ENCODE data around the gene MAN2B1. TPM values are rescaled to one million over a fixed set of nuclear protein-coding genes. Genes with fewer than 3 reads are reported as not detected.

Gene MAN2B1
- total RNA-seq, 1 donor from 2014 or later: 104 TPM

DNA sequence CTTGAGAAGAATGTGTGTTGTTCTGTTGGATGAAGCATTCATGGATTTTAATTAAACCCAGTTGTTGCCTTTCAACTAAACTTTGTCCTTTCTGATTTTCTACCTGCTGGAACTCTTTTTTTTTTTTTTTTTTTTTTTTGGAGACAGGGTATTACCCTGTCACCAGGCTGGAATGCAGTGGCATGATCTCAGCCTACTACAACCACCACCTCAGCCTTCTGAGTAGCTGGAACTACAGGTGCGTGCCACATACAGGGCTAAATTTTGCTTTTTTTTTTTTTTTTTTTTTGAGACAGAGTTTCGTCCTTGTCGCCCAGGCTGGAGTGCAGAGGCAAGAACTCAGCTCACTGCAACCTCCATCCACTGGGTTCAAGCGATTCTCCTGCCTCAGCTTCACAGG lies 48.9 kb downstream of the MAN2B1 start:
- DNase-seq (ENCODE audit: low spot score): no peak

DNA sequence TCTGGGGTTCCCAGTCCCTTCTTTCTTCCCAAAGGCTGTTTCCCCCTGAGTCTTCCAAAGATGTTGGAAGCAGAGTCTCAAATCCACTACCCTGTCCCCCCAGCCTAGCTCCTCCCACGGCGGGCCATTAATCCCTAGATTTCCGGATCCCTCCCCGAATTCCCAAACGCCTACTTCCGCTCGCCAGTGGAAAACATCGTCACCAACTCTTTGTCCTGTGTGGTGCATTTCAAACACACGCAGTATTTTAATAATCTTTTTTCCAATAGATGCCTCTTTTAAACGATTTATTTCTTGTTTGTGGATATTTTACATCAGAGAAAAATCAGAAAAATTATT lies 55.2 kb downstream of the MAN2B1 start:
- DNase-seq (ENCODE audit: low spot score): peak; percentile 70

DNA sequence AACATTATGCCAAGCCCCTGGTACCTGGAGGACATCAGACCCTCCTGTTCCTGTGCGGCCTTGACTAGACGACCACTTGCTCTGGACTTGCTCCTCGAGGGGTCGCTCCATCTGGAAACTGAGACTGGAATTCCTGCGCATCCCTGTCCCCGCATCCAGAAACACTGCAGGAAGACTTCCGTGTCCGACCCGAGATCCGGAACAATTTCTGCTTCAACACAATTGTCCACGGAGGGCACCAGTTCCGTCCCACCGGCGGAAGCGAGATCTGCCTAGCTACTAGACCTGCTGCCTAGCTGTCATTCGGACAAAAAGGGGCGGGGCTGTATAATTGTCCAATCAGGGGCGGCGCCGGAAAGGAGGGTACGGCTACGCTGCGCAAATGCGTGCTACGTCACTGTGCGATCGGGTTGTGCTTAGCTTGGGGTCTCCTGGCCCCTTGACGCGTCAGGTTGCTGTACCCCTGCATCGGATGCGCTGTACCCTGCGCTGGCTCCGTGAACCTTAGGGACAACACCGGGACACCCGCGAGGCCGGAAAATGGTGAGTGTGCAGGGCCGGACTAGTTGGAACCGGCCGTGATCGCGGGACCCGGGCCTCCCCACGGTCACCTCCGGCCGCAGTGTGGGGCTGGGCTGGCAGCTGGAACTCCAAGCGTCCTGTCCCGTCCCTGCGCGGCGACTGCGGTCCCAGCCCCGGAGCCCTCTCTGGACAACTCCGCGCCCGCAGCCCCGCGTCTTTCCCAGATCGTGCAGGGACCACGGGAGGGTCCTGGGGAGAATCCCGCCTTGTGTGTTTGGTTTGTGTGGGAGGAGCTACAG lies 55.8 kb downstream of the MAN2B1 start, which contains the start of the genes ZNF490 and ZNF791:
Gene ZNF490 (minus strand): TSS at position 274 of the 821 bp plus-strand sequence. CDS start 133 bp downstream, at position 141.
Gene ZNF791 (plus strand): TSS at position 381 of the 821 bp plus-strand sequence. CDS start 160 bp downstream, at position 541.
- DNase-seq (ENCODE audit: low spot score): peak; percentile 98

DNA sequence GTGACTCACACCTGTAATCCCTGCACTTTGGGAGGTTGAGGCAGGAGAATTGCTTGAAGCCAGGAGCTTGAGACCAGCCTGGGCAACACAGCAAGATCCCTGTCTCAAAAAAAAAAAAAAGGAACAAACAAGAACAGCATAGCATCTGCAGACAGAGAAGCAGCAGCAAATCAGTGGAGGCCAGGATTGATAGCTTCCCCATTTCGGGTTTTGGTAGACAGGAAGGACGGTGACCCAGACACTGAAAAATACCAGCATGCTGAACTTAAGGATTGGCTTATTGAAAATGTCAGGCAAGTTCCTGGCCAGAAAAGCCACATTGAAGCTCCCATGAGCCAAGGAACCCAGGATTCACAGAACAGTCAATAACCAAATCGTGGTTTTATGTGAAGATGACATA lies 58.9 kb downstream of the MAN2B1 start:
- DNase-seq (ENCODE audit: low spot score): no peak

DNA sequence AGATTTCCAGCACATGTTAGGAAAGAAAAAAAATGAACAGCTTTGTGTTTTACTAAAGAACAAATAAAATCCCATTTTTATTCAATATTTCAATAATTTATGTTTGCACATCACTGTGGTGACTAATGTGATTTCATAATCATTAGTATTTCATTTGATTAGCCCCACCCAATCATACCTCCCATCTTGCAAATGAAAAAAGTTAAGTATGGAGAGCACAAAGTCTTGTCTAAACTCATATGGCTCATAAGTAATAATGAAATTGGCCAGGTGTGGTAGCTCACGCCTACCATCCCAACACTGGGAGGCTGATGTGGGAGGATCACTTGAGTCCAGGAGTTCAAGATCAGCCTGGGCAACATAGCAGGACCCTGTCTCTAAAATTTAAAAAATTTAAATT lies 59.7 kb downstream of the MAN2B1 start:
- DNase-seq (ENCODE audit: low spot score): no peak

DNA sequence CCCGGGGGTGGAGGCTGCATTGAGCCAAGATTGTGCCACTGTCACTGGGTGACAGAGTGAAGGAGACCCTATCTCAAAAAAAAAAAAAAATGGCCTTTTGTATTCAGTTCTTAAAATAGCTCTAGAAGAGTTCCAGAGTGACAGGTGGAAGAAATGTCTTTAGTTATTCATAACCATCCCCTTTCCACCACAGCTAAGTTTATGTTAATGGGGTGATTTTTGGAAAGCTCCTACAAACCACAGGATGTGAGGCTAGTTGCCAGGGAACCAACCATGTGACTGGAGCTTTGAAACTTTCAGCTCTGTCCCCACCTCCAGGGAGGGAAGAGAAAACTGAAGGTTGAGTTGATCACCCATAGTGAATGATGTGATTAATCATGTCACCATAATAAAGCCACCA lies 62.8 kb downstream of the MAN2B1 start:
- no peak for DNase-seq (ENCODE audit: low spot score)

DNA sequence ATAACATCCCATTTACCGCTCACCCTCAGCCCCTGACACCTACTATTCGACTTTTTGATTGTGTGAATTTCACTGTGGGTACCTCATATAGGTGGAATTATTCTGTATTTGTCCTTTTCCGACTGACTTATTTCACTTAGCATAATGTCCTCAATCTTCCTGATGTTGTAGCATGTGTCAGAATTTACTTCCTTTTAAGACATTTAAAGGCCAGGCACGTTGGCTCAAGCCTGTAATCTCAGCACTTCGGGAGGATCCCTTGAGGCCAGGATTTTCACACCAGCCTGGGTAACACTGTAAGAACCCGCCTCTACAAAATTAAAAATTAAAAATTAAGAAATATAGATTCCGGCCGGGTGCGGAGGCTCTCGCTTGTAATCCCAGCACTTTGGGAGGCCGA lies 68.9 kb downstream of the MAN2B1 start:
- DNase-seq (ENCODE audit: low spot score): peak; percentile 2

DNA sequence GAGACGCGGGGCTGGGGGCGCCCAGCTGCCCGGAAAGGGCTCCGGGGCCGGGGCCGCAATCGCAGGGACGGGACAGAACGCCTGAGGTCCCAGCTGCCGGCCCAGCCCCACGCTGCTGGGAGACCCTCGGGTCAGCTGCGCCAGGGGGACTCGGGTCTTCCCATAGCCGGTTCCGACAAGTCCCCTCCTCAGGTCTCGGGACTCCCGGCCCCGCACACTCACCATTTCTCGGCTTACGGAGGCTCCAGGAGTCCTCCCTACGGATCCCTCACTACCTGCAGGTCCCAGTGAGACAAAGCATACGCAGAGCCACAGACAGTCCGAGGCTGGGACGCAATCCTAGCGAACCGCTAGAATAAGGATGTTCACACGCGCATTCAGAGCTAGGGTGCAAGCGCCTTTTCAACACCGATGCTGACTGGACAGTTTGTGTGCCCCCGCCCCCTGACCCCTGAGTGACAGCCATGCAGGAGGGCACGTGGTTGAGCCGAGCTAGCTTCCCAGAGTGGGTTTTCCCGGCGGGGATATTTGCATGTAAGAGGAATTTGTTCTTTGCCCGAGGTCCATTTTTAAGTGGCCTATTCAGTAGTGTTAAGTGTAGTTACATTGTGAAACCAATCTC lies 69.5 kb downstream of the MAN2B1 start:
- DNase-seq (ENCODE audit: low spot score): peak; percentile 6

Other genes starting within 250 kb of the MAN2B1 start
- gene ZNF443, start 225.7 kb downstream of the MAN2B1 start, total RNA-seq: 6.7 TPM
- 3.7 TPM for gene ZNF709, start 181.9 kb downstream of the MAN2B1 start, total RNA-seq
- 13.9 TPM for gene ZNF564, start 115.3 kb downstream of the MAN2B1 start, total RNA-seq
- gene ZNF490, start 55.9 kb downstream of the MAN2B1 start, total RNA-seq: 15.6 TPM
- gene ZNF791, start 55.8 kb downstream of the MAN2B1 start, total RNA-seq: 27.1 TPM
- 14.5 TPM for gene WDR83, start 65 bp upstream of the MAN2B1 start, total RNA-seq
- 89.0 TPM for gene DHPS, start 15.1 kb upstream of the MAN2B1 start, total RNA-seq
- not detected for gene GNG14, start 21.3 kb upstream of the MAN2B1 start, total RNA-seq
- 8.9 TPM for gene FBXW9, start 29.9 kb upstream of the MAN2B1 start, total RNA-seq
- 65.5 TPM for gene TNPO2, start 57.2 kb upstream of the MAN2B1 start, total RNA-seq
- 172 TPM for gene TRIR, start 67.9 kb upstream of the MAN2B1 start, total RNA-seq
- 64.8 TPM for gene GET3, start 70.8 kb upstream of the MAN2B1 start, total RNA-seq
- not detected for gene BEST2, start 85.0 kb upstream of the MAN2B1 start, total RNA-seq
- 128 TPM for gene HOOK2, start 108.8 kb upstream of the MAN2B1 start, total RNA-seq
- gene JUNB, start 124.7 kb upstream of the MAN2B1 start, total RNA-seq: 119 TPM
- 319 TPM for gene PRDX2, start 135.1 kb upstream of the MAN2B1 start, total RNA-seq
- gene THSD8, start 135.3 kb upstream of the MAN2B1 start, total RNA-seq: 4.1 TPM
- gene RNASEH2A, start 139.8 kb upstream of the MAN2B1 start, total RNA-seq: 7.3 TPM
- not detected for gene RTBDN, start 167.8 kb upstream of the MAN2B1 start, total RNA-seq
- 0.83 TPM for gene MAST1, start 171.8 kb upstream of the MAN2B1 start, total RNA-seq
- gene DNASE2, start 214.7 kb upstream of the MAN2B1 start, total RNA-seq: 48.7 TPM
- not detected for gene KLF1, start 220.5 kb upstream of the MAN2B1 start, total RNA-seq
- 33.7 TPM for gene GCDH, start 224.4 kb upstream of the MAN2B1 start, total RNA-seq

All from mucosa of gallbladder (tissue), 1 donor.